Osteoblast (primary cell): ENCODE results near the gene CASKIN1. TPM values are rescaled to one million over a fixed set of nuclear protein-coding genes. Genes with fewer than 3 reads are reported as not detected.

ENCODE experiments used
- DNase-seq: peaks from one replicate; pipeline ENCODE4 v3.0.0; 2011; ENCODE audit warnings: low spot score, mixed read lengths; ENCODE audit not compliant: insufficient read length; ENCODE audit errors: missing footprints
- H2AFZ ChIP-seq: 2 replicates; pipeline ENCODE4 v1.6.0; 2011; ENCODE audit warnings: mild to moderate bottlenecking, low read length
- H3K27ac ChIP-seq: 2 replicates; pipeline ENCODE4 v1.5.1; 2011; ENCODE audit warnings: mild to moderate bottlenecking, low read depth, low read length, moderate library complexity
- H3K27me3 ChIP-seq: 2 replicates; pipeline ENCODE4 v1.6.0; 2012; ENCODE audit warnings: mild to moderate bottlenecking, control low read depth, inconsistent platforms, low read length, moderate library complexity; ENCODE audit not compliant: insufficient read depth
- H3K36me3 ChIP-seq: 2 replicates; pipeline ENCODE4 v1.5.1; 2011; ENCODE audit warnings: mild to moderate bottlenecking, low read length, control low read depth, moderate library complexity; ENCODE audit not compliant: insufficient read depth
- H3K4me1 ChIP-seq: 2 replicates; pipeline ENCODE4 v1.5.1; 2011; ENCODE audit warnings: mild to moderate bottlenecking, low read length, control low read depth, moderate library complexity; ENCODE audit not compliant: insufficient read depth
- H3K4me2 ChIP-seq: 2 replicates; pipeline ENCODE4 v1.6.0; 2011; ENCODE audit warnings: mild to moderate bottlenecking, low read length; ENCODE audit not compliant: insufficient read depth
- H3K4me3 ChIP-seq: fragments of 200-600 bp; sonication (generic); 3 replicates; pipeline ENCODE4 v1.5.1; 2012; ENCODE audit warnings: mild to moderate bottlenecking, low read length, inconsistent platforms; ENCODE audit not compliant: insufficient read depth
- H3K79me2 ChIP-seq: 2 replicates; pipeline ENCODE4 v1.6.0; 2012; ENCODE audit warnings: mild to moderate bottlenecking, low read length, control low read depth, inconsistent platforms; ENCODE audit not compliant: insufficient read depth
- H3K9me3 ChIP-seq: 2 replicates; pipeline ENCODE4 v1.5.1; 2011; ENCODE audit warnings: low read depth, low read length, control low read depth
- H4K20me1 ChIP-seq: 2 replicates; pipeline ENCODE4 v1.6.0; 2012; ENCODE audit warnings: mild to moderate bottlenecking, low read length, control low read depth; ENCODE audit not compliant: insufficient read depth
- CTCF ChIP-seq: IDR thresholded peaks from 2 replicates; pipeline ENCODE4 v1.5.1; 2011; ENCODE audit warnings: mild to moderate bottlenecking, low read depth, low read length, moderate library complexity; ENCODE audit errors: extremely low read depth
- total RNA-seq: library from RNA; depleted of rRNA; stranded (reverse); fragments of >200 nt; gene quantifications from 2 replicates; pipeline ENCODE4 v1.2.3, GENCODE V29; 2012

The CASKIN1 gene
- total RNA-seq, 1 donor = not detected

GRCh38 chr16:2157480-2158261, 38.7 kb downstream of the CASKIN1 start:
- peaks cover 16% of the 10 kb centered on the region for H3K36me3 ChIP-seq
- peak overlapping the region; percentile 91 for H3K4me3 ChIP-seq
- H2AFZ ChIP-seq = no peak overlapping the region
- no peaks in the 10 kb centered on the region for H3K27me3 ChIP-seq
- peak overlapping the region; percentile 98 for H3K27ac ChIP-seq
- H4K20me1 ChIP-seq = peaks cover 73% of the 10 kb centered on the region
- peak; percentile 81 for DNase-seq
- TF ChIP-seq CTCF = no peak
- H3K4me2 ChIP-seq = peak overlapping the region; percentile 100
- H3K79me2 ChIP-seq = peaks cover 93% of the 10 kb centered on the region
- peaks cover 54% of the 10 kb centered on the region for H3K4me1 ChIP-seq
- no peaks in the 10 kb centered on the region for H3K9me3 ChIP-seq

GRCh38 chr16:2156849-2157224, 39.6 kb downstream of the CASKIN1 start:
- Histone ChIP-seq H3K27me3 (no peaks in the 10 kb centered on the region), H2AFZ (no peak overlapping the region), H3K27ac (peak overlapping the region; percentile 98), H3K4me1 (peaks cover 63% of the 10 kb centered on the region), H3K9me3 (no peaks in the 10 kb centered on the region), H3K79me2 (peaks cover 93% of the 10 kb centered on the region), H4K20me1 (peaks cover 73% of the 10 kb centered on the region), H3K36me3 (peaks cover 24% of the 10 kb centered on the region), H3K4me3 (peak overlapping the region; percentile 91), H3K4me2 (peak overlapping the region; percentile 100)
- no peak for DNase-seq
- no peak for TF ChIP-seq CTCF

GRCh38 chr16:2155977-2156848, 40.2 kb downstream of the CASKIN1 start:
- Histone ChIP-seq H2AFZ (peak overlapping the region; percentile 63), H3K27me3 (no peaks in the 10 kb centered on the region), H3K27ac (peak overlapping the region; percentile 98), H4K20me1 (peaks cover 73% of the 10 kb centered on the region), H3K4me2 (peak overlapping the region; percentile 100), H3K4me3 (peak overlapping the region; percentile 91), H3K36me3 (peaks cover 31% of the 10 kb centered on the region), H3K9me3 (no peaks in the 10 kb centered on the region), H3K79me2 (peaks cover 93% of the 10 kb centered on the region), H3K4me1 (peaks cover 69% of the 10 kb centered on the region)
- no peak for TF ChIP-seq CTCF
- peak; percentile 96 for DNase-seq
